ENCODE measurements around the gene RPGRIP1L. TPM values are rescaled to one million over a fixed set of nuclear protein-coding genes. Genes with fewer than 3 reads are reported as not detected.

Gene RPGRIP1L
- 16.3 TPM for polyA plus RNA-seq (2012; ENCODE audit: insufficient read depth, insufficient read length, low read depth)

DNA sequence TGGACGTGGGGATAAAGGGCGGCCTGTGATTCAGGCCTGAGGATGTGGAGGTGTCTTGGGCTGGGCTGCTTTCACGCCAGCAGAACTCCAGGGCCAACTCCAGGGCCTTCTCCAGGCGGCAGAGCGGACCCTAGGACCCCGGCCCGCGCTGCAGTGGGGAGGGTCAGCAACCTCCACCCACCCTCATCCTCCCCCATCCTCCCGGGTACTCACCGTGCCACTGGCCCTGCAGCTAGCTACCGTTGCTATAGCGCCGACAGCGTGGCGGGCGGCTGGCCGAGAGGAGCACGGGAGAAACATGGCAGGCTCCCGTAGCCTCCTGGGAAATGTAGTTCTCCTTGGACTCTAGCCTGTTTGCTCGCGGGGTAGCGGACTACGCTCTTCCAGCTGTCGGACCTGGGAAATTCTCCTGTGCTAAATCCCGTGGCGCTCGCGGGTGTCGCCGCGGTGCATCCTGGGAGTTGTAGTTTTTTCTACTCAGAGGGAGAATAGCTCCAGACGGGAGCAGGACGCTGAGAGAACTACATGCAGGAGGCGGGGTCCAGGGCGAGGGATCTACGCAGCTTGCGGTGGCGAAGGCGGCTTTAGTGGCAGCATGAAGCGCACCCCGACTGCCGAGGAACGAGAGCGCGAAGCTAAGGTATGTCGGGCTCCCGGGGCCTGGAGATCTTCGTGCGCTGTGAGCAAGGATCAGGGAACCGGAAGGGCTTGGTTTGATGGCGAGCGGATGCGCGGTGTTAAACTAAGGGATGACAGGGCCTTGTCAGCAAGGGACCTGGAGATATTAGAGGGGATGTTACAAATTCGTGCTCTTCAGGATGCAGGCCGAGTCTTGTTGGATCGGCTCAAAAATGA is at the start of gene RPGRIP1L, which contains the start of gene FTO:
RPGRIP1L (minus strand) TSS at position 270 of the 855 bp plus-strand sequence. CDS start 3,136 bp downstream, outside the sequence.
FTO (plus strand) TSS at position 567 of the 855 bp plus-strand sequence.
- H3K4me3 ChIP-seq (ENCODE audit: low read depth, low read length) = peak within 1 kb of the TSS; percentile 94
- TF ChIP-seq, protein P1, sequence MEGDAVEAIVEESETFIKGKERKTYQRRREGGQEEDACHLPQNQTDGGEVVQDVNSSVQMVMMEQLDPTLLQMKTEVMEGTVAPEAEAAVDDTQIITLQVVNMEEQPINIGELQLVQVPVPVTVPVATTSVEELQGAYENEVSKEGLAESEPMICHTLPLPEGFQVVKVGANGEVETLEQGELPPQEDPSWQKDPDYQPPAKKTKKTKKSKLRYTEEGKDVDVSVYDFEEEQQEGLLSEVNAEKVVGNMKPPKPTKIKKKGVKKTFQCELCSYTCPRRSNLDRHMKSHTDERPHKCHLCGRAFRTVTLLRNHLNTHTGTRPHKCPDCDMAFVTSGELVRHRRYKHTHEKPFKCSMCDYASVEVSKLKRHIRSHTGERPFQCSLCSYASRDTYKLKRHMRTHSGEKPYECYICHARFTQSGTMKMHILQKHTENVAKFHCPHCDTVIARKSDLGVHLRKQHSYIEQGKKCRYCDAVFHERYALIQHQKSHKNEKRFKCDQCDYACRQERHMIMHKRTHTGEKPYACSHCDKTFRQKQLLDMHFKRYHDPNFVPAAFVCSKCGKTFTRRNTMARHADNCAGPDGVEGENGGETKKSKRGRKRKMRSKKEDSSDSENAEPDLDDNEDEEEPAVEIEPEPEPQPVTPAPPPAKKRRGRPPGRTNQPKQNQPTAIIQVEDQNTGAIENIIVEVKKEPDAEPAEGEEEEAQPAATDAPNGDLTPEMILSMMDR (IDR thresholded peaks at IDR 0.05; ENCODE audit: low read depth, low read length) = no peak
- no peaks in the 10 kb centered on the region for H3K36me3 ChIP-seq
- DNase-seq = peak; percentile 98
- no peaks in the 10 kb centered on the region for H3K4me1 ChIP-seq
- H3K9me3 ChIP-seq = no peaks in the 10 kb centered on the region
- H3K27me3 ChIP-seq = no peaks in the 10 kb centered on the region

DNA sequence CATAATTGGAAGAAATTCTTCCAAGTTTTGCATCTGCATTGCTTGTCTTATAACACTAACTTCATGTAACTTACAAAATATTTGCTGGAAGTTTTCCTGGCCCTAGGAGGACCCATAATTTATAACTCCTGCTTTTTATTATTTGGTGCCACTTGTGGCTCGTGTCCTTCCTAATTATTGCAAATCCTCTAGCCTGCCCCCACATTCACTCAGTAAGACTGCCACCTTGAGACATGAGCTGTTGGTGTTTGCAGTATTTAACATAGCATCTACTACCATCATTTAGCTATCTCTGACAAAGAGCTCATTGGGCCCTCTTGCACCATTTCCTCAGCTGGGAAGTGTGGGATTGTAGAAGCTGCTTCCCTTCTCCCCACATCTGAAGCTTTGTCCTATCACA is 49.8 kb upstream of the RPGRIP1L start:
- no peak for DNase-seq
- H3K9me3 ChIP-seq = no peaks in the 10 kb centered on the region
- H3K4me1 ChIP-seq = no peaks in the 10 kb centered on the region; the same call in 1 of the 2 replicates
- H3K27me3 ChIP-seq = no peaks in the 10 kb centered on the region
- no peaks in the 10 kb centered on the region for H3K36me3 ChIP-seq
- H3K4me3 ChIP-seq (ENCODE audit: low read depth, low read length) = no peak overlapping the region
- TF ChIP-seq, protein P1 (IDR thresholded peaks at IDR 0.05; ENCODE audit: low read depth, low read length) = no peak

DNA sequence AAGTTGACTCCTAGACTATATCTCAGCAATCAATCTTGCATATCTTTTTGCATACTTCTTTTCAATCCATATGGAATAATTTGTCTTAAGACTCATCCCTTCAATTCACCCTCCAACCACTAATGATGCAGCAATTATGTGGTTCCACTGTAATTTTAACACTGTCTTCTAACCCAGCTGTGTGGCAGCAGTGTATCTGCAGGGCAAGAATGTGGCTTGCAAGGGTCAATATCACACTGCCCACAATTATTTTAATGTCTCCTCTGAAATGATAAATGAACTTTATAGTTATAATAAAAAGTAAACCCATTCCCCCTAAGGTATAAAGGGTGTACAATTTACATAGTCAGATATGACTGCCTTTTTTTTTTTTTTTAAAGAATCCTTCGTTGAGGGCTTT is 48.9 kb upstream of the RPGRIP1L start:
- TF ChIP-seq, protein P1 (IDR thresholded peaks at IDR 0.05; ENCODE audit: low read depth, low read length) = no peak
- no peaks in the 10 kb centered on the region; the same call in 1 of the 2 replicates for H3K4me1 ChIP-seq
- no peak for DNase-seq

DNA sequence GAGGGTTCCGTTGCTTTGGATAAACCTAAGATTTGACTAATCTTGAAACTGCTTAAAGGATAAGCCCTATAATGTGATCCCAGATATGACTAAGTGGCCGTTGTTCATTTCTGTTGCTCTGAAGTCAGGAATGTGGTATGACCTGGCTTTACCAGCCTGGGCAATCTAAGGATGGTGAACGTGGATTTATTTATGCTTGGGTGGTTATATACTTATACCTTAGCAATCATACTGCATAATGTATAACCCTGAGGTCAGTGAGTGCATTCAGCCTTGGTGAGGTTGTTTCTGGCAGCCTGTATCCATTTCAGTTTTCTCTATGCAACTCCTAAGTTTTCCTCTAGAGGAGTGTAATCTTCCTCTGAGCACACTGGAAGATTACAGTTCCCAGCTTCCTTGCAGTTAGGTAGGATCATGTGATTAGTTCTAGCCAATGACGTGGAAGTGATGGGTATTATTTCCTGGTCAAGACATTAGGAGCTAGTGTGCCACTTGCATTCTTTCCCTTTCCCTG is 42.2 kb upstream of the RPGRIP1L start:
- H3K36me3 ChIP-seq = no peaks in the 10 kb centered on the region
- no peak overlapping the region for H3K4me3 ChIP-seq (ENCODE audit: low read depth, low read length)
- no peaks in the 10 kb centered on the region for H3K4me1 ChIP-seq
- H3K27me3 ChIP-seq = no peaks in the 10 kb centered on the region
- TF ChIP-seq, protein P1 (IDR thresholded peaks at IDR 0.05; ENCODE audit: low read depth, low read length) = peak; percentile 27; the same call in 1 of the 2 replicates
- no peaks in the 10 kb centered on the region for H3K9me3 ChIP-seq
- no peak for DNase-seq

More for the DNA sequence above, 48.9 kb upstream of the RPGRIP1L start:
- Histone ChIP-seq H3K36me3 (no peaks in the 10 kb centered on the region), H3K9me3 (no peaks in the 10 kb centered on the region), H3K4me3 (ENCODE audit: low read depth, low read length) (no peak overlapping the region), H3K27me3 (no peaks in the 10 kb centered on the region)

DNA sequence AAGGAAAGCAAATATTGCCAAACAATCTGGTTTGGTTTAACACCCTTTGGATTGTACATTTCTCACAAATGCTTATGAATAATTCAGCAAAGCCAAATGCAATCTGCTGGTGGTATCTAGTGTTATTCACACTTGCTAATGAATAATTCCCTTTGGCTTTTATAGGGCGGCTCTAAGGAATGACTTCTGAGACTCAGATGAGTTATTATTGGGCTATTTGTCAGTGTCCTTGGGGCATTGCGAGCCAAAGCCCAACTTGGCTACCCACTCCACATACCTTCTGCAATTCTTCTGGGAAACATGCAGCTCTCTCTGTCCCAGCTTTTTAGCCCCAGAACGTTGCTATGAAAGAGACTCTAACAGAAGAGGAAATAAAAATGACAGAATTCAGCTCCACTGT is 41.4 kb upstream of the RPGRIP1L start:
- TF ChIP-seq, protein P1 (IDR thresholded peaks at IDR 0.05; ENCODE audit: low read depth, low read length) = no peak
- no peaks in the 10 kb centered on the region for H3K27me3 ChIP-seq
- no peak overlapping the region for H3K4me3 ChIP-seq (ENCODE audit: low read depth, low read length)
- no peaks in the 10 kb centered on the region for H3K36me3 ChIP-seq
- no peaks in the 10 kb centered on the region for H3K9me3 ChIP-seq
- no peak for DNase-seq
- H3K4me1 ChIP-seq = no peaks in the 10 kb centered on the region

DNA sequence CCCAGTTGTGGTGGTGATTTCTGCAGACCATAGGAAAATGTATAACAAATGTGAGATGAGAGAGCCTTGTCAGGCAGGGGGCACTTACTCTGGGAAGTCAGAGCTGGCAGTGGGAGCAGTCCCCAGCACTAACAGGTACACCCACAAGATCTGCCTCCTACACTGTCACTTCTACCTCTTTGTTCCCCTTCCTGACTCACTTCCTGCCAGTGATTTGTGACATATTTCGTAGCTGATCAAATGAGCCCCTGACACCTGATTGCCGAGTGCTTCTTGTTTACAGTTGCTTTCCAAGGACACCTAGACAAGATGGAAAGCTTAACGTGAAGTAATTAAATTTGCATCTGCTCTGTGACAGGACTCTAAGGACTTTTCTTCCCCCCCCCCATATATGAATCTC is 40.8 kb upstream of the RPGRIP1L start:
- TF ChIP-seq, protein P1 (IDR thresholded peaks at IDR 0.05; ENCODE audit: low read depth, low read length) = no peak
- H3K4me1 ChIP-seq = no peaks in the 10 kb centered on the region
- H3K9me3 ChIP-seq = no peaks in the 10 kb centered on the region
- no peaks in the 10 kb centered on the region for H3K36me3 ChIP-seq
- no peaks in the 10 kb centered on the region for H3K27me3 ChIP-seq
- H3K4me3 ChIP-seq (ENCODE audit: low read depth, low read length) = no peak overlapping the region
- DNase-seq = no peak
